Right ventricle myocardium inferior (tissue), 1 donor: ENCODE measurements around the gene SULF2. TPM values are rescaled to one million over a fixed set of nuclear protein-coding genes. Genes with fewer than 3 reads are reported as not detected.
A peak's percentile ranks its signal among the peaks of the same experiment; 100 is the strongest.

Source experiments
- ATAC-seq: fragments of 200-7000 bp; cut with Tn5 transposase; one replicate; pipeline ENCODE4 v1.9.1; 2020; ENCODE audit warnings: mild to moderate bottlenecking, moderate library complexity
- DNase-seq: peaks from one replicate; pipeline ENCODE4 v3.0.0; 2021; ENCODE audit errors: missing footprints
- intact Hi-C: fragments of 100-400 bp; cut with DNase I; formaldehyde crosslinking; loops from one replicate; pipeline ENCODE4 v1.11.0; 2022
- total RNA-seq: library from RNA; stranded (reverse); fragmentation: NEBNext Ultra II Directional; extraction: Animal tissue kit (Norgen Biotek cat#: 25700); gene quantifications from one replicate; pipeline ENCODE4 v1.2.1, GENCODE V29; 2021
- donor health status: DM: no; HTN: yes; CAD: no; lungs with severe emphysema.

Gene SULF2
- total RNA-seq, 1 donor from 2014 or later: 29.5 TPM

DNA sequence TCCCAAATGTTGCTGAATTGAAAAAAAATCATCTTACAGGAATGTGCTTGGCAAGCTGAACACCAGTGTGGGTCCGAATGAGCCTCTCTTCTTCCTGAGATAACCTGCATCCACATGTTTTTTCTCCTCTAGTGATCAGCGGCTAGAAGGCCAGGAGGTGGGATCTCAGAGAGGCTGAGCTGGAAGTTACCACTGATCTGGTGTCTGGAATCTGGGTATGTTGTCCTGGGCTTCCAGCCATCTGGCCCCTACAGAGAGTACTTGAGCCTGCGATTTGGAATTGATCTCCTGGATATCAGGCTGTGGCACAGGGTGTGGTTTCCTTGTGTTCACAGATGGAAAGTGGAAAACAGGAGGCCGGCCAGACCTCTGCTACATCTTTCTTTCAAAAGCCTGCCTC lies 35.9 kb downstream of the SULF2 start:
- intact Hi-C loops: no loop called here
- peak; percentile 56 for ATAC-seq
- no peak for DNase-seq

DNA sequence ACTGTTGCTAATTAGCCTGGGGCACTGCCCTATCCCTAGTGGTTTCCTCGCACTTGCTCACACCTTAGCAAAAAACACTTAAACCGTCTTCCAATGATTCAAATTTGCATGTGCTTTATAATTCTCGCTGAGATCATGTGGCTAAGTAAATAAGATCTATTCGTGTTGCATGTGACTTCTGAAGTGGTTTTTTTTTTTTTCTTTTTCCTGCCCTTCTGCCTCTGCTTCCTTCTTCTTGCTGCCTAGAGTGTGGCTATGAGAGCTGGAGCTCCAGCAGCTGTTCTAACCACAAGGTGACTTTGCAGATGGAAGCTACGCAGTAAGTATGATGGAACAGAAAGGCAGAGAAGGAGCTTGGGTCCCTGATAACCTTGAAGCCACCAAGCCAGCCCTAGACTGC lies 36.5 kb downstream of the SULF2 start:
- DNase-seq: no peak
- intact Hi-C loops: no loop called here
- no peak for ATAC-seq

DNA sequence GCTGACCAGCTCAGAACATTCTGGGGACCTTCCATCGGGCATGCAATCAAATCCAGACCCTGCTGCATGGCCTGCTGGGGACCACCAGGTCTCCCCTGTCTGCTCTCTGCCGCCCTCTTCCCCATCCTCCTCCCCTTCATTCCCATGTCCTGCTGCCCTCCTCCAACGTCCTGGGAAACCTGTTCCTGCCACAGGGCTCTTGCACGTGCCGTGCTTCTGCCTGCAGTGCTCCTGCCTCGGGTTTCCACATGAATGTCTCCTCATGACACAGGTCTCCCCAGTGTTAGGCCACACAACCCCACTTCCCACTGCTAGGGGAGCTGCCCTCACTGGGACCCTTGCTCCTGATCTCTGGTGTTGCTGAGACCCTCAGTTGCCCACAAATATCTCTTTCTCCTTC lies 37.2 kb downstream of the SULF2 start:
- ATAC-seq (no peak), DNase-seq (no peak)
- intact Hi-C loops: no loop called here

DNA sequence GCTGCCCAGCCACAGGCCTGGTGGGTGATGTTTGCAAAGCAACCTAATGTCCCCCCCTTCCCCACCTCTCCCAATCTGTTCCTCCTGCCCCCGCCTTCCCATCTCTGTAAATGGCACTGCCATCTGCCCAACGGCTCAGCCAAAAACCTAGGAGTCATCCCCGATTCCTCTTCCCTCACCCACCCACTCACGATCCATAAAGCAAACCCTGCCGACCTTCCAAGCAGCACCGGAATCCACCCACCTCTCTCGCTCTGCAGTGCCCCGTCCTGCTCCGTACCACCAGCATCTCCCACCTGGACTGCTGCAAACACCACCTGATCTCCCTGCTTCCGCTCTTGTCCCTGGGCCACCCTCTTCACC lies 37.6 kb downstream of the SULF2 start:
- intact Hi-C loops: no loop called here
- DNase-seq (no peak), ATAC-seq (no peak)

DNA sequence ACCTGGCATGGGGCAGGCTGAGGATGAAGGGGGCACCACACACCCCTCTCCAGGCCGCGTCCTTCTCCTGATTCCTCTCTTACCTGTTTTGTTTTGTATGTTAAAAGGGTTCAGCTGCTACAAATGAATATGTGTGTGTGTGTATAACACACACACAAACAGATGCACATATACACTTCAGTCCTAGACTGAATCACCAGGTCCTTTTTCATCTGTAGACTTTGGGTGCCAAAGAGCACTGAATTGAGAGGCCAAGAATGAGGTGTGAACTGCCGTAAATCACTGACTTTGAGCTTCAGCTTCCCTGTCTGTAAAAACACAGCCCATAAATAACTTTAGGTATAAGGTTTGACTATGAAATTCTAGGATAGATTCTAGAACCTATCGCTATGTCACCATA lies 40.5 kb downstream of the SULF2 start:
- DNase-seq: no peak
- no peak for ATAC-seq
- intact Hi-C loops: no loop called here

DNA sequence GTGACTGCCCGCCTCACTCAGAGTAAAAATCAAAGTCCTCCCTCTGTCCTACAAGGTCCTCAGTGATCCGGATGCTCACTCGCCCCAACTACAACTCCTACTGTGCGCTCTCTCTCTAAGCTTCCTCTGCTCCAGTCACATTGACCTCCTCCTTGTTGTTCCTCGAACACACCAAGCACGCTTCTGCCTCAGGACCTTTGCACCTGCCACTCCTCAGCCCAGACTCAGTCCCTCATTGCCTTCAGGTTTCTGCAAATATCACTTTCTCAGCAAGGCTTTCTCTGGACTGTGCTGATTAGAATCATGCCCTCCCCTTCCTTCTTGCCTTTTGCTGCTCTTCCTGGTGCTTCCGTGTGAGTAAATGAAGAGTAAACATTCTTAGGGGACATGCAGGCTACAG lies 41.6 kb downstream of the SULF2 start:
- DNase-seq (no peak), ATAC-seq (no peak)
- intact Hi-C loops: no loop called here

DNA sequence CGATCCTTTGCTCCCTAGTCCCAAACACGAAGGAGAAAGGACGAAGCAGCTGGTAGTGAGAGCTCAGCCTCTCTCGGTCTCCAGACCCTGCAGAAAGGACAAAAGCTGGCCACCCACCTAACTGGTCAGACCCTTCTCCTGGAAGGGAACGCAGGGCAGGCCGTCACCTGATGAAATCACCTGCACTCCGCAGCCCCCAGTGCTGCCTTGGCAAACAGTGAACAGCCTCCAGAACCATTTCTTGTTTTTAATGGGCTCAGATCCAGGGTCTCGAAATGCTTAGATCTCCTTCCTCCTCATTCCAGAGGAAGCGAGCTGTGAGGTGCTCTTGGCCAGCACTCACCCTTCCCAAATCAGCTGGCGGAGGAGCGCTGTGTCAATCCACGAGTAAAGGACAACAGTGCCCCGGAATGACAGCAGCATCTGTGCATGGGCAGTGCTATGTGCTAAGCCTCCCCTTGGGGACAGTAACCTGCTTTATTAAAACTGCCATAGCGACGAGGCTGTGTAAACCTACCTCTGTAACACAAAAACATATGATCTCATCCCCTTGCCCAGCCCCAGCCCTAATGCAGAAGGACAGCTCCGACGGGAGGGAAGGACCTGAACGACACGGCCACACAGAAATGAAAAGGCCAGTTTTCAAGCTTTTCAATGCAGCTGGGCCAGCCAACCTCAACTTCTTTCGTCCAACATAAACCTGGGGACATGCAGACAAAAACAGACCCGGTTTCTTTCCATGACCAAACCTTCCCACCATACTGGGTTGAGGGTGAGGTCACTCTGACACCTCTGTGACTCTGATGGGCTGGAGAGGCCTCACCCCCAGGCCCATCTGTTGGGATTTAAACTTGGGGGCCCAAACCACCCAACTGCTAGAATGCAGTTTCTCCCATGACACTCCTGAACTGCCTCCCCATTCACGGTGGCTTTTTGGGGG lies 43.3 kb downstream of the SULF2 start:
- intact Hi-C loops: no loop called here
- no peak for DNase-seq
- no peak for ATAC-seq

DNA sequence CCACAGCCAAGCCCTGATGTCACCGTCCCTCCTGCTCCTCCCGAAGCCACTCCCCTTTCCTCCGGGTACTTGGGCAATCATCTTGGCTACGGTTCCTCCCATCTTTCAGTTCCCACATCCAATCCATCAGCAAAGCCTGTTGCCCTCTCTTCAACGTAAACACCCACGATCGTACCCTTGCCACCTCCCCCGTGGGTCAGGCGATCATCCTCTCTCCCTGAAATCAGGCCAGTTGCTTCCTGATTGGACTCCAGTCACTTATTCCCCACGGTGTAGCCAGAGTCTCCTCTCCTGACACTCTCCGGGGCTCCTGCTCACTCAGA lies 44.5 kb downstream of the SULF2 start:
- ATAC-seq (peak; percentile 36), DNase-seq (peak; percentile 88)
- intact Hi-C loops: no loop called here

DNA sequence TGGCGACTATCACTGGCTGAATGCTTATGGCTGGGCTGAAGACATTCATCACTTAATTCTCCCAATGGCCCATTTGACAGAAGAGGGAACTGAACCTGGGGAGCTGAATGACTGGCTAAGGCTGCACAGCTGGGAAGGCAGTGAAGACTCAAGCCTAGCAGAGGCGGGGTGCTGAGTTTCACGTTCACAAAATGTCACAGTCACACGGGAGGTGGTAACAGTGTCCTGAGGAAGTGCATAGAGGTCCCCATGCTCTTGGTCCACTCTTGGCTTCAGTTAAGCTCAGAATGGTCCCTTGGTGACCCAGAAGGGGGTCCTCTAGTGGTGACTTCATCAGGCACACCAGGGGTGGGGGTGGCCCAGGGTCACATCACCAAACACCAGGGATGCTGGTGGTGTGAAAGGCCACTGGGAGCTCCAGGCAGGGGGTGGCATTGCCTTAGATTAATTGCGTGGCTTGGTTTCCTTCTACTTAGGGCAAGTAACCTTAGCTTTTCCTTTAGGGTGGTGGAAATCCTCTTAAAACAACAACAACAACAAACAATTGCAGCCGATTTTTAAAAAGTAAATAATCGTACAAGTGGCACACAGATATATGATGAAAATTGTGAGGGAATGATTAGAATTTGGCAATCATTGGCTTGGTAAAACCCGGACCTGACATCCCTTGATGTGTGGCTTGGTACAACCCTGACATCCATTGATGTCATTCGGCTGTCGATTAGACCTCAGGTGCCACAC lies 45.0 kb downstream of the SULF2 start:
- ATAC-seq (no peak), DNase-seq (no peak)
- intact Hi-C loops: no loop called here

DNA sequence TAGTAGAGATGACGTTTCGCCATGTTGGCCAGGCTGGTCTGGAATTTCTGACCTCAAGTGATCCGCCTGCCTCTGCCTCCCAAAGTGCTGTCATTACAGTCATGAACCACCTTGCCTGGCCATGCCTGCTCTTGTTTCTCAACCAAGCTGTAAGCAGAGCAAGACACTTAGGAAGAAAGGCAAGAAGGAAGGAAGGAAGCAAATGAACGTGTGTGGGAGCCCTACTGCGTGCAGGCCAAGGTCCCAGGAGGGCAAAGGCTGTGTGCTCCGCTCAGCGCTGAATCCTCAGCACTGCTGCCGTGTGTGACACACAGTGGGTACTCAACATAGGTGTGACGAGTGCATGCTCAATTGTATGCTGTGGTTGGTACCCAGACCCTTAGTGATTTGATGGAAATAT lies 47.4 kb downstream of the SULF2 start:
- intact Hi-C loops: no loop called here
- no peak for ATAC-seq
- DNase-seq: no peak

DNA sequence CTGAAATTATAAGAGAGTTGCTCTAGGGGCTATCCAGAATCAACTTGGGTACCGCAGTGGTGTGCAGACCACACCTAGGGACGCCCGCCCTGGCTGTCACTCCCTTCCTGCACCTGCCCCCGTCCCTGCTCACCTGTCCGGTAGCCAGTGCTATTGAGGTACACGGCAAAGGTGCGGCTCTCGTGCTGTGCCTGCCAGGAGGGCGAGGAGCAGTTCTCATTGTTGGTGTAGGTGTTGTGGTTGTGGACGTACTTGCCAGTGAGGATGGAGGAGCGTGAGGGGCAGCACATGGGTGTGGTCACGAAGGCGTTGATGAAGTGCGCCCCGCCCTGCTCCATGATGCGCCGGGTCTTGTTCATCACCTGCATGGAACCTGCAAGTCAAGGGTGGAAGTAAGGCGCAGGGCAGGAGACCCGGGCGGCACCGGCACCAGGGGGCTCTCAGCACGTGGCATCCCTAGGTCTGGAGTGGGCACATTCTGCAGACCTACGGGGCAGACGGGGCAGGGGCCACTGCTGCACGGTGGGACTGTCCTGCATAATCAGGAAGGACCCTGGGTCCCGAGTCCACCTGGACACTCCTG lies 48.6 kb downstream of the SULF2 start:
- DNase-seq: no peak
- intact Hi-C loops: no loop called here
- ATAC-seq: no peak

DNA sequence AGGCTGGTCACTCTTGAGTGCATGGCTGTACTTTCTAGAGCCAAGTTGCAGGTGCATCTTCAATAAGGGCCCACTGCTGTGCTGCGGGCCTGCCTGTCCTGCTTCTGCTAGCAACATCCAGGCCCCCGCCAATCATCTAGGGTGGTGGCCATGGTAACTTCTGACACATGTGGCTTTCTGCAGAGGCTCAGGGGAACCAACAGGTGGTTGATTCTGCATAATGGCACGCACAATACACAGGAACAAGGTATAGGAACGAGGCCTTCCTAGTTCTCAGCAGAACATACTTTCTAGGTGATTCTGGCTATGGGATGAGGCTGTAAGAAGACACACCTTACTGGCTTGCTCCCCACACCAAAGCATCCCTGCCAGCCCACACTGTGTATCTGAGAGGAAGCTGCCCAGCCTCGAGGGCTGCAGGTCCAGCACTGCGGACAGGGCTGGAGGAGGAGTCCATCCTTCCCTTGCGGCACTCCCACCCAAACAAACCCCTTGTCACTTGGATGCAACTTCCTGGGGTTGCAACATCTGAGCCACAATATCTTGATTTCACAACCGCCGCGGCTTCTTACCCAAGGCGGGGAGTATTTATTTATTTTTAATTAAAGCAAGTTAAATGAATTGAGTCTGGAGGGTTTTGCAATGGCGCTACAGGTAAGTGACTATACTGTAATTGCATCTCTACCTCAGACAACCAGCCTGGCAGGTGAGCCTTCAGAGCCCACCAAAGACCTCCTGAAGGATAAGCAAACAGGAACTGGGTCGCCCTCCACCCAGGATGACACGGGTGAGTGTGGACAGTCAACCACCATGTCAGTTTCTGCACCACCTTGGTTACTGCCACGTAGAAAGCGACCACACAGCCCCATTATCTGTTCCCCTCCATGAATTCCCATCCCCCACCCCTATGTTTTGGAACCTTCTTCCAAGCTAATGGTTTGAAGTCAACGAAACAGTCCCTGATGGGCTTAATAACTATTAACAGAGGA lies 49.6 kb downstream of the SULF2 start:
- ATAC-seq (peak; percentile 79), DNase-seq (peak; percentile 82)
- intact Hi-C loops: no loop called here

DNA sequence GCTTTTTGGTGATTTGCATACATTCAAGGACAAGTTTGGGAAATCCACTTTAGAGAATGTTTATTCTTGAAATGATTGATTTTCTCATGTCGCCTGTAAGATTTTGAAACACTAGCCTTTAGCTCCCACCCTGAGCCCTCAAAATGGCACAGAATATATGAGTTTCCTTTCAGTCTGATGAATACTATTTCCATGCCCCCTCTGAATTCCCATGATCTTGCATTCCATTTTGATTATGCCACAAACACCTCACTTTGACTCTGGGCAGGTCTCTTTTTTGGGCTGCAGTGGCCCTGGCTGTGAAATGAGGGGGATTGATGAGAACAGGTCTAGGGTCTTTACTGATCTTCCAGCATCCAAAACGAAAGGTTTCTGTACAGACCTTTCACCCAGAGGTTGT lies 50.4 kb downstream of the SULF2 start:
- no peak for DNase-seq
- ATAC-seq: no peak
- intact Hi-C loops: no loop called here

DNA sequence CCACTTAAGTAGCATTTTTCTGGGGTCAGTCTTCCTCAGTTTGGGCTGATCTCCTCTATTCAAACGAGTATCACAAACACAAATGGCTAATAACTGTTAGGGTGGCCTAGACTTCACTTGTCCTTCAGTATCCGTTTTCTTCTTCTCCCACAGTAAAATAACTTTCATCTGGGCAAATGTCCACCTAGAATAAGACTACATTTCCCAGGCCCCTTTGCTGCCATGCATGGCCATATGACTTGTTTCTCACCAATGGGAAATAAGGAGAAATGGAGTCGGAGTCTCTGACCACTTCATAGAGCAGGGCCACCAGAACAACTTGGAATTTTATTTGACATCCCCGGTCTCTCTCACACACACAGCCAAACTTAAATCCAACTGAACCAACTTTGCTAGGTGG lies 51.4 kb downstream of the SULF2 start:
- intact Hi-C loops: no loop called here
- no peak for DNase-seq
- no peak for ATAC-seq

DNA sequence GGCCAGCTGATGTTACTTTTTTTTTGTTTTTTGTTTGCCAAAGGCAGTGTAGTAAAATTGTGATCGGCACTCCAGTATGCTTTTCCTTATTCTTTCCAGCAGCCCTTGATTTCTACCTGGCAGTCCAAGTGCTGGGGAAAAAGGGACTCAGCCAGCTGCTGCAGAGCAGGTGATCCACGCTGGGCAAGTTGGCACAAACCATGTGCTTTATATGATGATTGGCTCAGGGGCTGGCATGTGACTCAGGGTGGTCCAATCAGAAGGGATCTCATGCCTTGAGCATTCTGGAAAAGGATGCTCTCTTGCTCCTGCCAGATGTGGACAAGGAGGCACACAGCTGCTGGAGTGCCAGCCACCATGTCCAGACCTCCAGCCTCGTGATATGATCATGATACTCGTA lies 54.5 kb downstream of the SULF2 start:
- ATAC-seq: no peak
- DNase-seq: no peak
- intact Hi-C loops: no loop called here

DNA sequence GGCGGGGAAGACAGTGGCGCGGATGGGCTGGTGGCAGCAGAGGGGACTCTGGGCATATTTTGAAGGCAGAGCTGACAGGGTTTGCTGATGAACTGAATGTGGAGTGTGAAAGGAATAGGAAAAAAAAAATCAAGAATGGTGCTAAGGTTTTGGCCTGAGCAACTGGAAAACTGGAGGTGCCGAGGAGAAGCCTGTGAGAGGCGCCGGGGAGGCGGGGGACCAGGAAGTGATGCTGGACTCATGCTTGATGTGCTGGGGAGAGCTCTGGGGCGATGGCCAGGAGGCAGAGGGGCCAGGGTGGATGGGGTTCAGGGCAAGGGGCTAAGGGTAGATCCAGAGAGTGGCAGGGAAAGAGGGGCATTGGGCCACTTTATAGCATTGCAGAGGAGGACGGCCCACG lies 55.8 kb downstream of the SULF2 start:
- intact Hi-C loops: loop anchor here (5.0 to 10.0 kb wide), 2 partner anchors 58 to 565 kb away; partner anchors contain the start of gene SULF2
- no peak for DNase-seq
- ATAC-seq: no peak

DNA sequence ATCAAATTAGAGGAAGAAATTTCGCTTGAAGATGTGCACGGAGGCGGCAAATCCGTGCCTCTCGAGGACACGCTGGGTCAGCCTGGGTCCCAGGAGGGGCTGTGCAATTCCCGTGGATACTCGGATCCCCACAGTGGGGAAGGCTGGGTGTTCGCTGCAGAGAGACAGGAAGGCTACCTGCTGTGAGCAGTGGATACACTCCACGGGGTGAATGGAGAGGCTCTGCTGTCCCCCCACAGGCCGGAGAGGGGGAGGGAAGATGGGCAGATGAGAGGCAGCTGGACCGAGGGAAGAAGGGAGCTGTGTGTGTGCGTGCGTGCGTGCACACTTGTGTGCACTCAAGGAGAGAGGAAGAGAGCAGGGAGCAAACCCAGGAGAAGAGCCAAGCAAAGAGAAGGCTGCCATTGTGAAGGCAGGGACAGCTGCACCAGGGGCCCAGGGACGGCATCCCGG lies 57.3 kb downstream of the SULF2 start:
- DNase-seq: peak; percentile 77
- ATAC-seq: peak; percentile 20
- intact Hi-C loops: loop anchor here (5.0 to 10.0 kb wide), 2 partner anchors 59 to 567 kb away; partner anchors contain the start of gene SULF2

DNA sequence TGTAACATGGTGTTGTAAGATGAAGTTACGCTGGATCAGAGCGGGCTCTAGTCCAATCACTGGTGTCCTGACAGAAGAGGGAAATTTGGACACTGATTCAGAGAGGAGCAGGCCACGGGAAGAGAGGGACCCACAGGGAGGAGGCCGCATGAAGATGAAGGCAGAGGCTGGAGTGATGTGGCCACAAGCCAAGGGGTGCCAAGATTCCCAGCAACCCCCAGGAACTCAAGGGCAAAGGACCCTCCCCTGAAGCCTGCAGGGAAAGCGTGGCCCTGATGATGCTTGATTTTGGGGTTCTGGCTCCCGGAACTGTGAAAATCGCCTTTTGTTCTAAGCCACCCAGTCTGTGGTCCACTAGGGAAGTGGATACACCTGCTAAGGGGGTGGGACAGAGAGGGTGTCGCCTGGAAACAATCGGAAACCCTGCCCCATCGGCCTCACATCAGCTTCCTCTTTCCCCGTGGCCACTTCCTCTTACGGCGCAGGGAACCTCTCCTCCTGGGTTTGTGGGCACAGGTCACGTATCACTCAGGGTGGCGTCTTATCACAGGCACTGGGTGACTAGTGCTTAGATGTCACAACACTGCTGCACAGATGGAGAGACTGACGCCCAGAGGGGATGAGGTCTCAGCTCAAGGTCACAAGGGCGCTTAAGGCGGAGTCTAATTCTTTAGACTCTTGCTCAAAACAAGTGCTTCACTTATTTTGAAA lies 58.0 kb downstream of the SULF2 start:
- peak; percentile 81 for DNase-seq
- intact Hi-C loops: loop anchor here (5.0 to 10.0 kb wide), 2 partner anchors 60 to 567 kb away; partner anchors contain the start of gene SULF2
- peak; percentile 81 for ATAC-seq
